ENCODE measurements around the gene PLAC8L1. TPM values are rescaled to one million over a fixed set of nuclear protein-coding genes. Genes with fewer than 3 reads are reported as not detected.

The PLAC8L1 gene
- total RNA-seq, 1 donor from 2014 or later, result 2.4 TPM

GRCh38 chr5:146079695-146080373 lies 25.5 kb downstream of the PLAC8L1 start:
- Mint-ChIP-seq H3K4me1 (ENCODE audit: unreplicated experiment) (peaks cover 10% of the 10 kb centered on the region), H3K27ac (no peak overlapping the region), H3K9me3 (no peaks in the 10 kb centered on the region), H3K27me3 (no peaks in the 10 kb centered on the region), H3K36me3 (no peaks in the 10 kb centered on the region), H3K4me3 (no peak overlapping the region)
- TF ChIP-seq, protein P1, sequence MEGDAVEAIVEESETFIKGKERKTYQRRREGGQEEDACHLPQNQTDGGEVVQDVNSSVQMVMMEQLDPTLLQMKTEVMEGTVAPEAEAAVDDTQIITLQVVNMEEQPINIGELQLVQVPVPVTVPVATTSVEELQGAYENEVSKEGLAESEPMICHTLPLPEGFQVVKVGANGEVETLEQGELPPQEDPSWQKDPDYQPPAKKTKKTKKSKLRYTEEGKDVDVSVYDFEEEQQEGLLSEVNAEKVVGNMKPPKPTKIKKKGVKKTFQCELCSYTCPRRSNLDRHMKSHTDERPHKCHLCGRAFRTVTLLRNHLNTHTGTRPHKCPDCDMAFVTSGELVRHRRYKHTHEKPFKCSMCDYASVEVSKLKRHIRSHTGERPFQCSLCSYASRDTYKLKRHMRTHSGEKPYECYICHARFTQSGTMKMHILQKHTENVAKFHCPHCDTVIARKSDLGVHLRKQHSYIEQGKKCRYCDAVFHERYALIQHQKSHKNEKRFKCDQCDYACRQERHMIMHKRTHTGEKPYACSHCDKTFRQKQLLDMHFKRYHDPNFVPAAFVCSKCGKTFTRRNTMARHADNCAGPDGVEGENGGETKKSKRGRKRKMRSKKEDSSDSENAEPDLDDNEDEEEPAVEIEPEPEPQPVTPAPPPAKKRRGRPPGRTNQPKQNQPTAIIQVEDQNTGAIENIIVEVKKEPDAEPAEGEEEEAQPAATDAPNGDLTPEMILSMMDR (conservative IDR thresholded peaks at IDR 0.05), result no peak
- no peak for DNase-seq (ENCODE audit: extremely low spot score, unreplicated experiment)

DNA sequence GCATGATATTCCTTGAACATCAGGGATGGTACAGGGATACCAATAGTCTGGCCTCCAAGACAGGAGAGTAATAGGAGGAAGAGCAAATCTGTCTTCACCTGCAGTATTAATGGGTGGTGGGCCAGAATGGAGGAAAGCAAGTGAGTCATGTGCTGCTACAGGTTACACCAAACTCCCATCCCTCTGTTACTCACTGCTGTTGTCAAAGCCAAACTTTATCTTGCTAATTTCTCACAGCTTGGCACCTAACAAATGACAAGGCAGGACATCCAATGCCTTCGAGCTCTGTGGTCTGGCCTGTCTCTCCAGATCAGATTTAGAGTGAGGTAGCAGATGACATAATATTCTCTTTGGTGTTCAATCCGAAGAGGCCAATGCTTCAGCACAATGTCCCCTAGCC lies 26.8 kb downstream of the PLAC8L1 start:
- no peak for DNase-seq (ENCODE audit: extremely low spot score, unreplicated experiment)
- H3K27me3 Mint-ChIP-seq, result peaks cover 2% of the 10 kb centered on the region
- no peak overlapping the region for H3K4me3 Mint-ChIP-seq
- no peak overlapping the region for H3K27ac Mint-ChIP-seq
- no peaks in the 10 kb centered on the region for H3K9me3 Mint-ChIP-seq
- no peaks in the 10 kb centered on the region for H3K36me3 Mint-ChIP-seq
- H3K4me1 Mint-ChIP-seq (ENCODE audit: unreplicated experiment), result peaks cover 12% of the 10 kb centered on the region
- TF ChIP-seq, protein P1 (conservative IDR thresholded peaks at IDR 0.05), result no peak

DNA sequence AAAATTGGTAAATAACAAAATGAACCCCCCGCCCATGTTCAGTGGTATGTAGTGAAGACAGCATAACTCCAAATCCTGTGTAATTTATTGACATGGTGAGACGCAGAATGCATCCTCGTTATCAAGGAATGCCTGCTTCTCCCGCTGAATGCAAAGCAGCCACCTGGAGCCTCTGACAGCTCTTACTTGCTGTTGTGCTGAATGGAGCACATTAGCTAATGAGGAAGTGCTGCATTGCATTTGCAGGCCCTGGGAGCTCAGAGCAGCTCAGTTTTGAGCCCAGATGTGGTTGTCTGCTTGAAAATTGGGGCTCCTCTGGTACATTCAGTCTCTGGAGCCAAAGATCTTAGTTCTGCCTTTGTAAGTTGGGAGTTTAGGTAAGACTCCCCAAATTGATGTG lies 28.9 kb downstream of the PLAC8L1 start:
- peaks cover 14% of the 10 kb centered on the region for H3K4me1 Mint-ChIP-seq (ENCODE audit: unreplicated experiment)
- no peaks in the 10 kb centered on the region for H3K9me3 Mint-ChIP-seq
- DNase-seq (ENCODE audit: extremely low spot score, unreplicated experiment), result no peak
- H3K4me3 Mint-ChIP-seq, result no peak overlapping the region
- peaks cover 3% of the 10 kb centered on the region for H3K27me3 Mint-ChIP-seq
- H3K27ac Mint-ChIP-seq, result no peak overlapping the region
- TF ChIP-seq, protein P1 (conservative IDR thresholded peaks at IDR 0.05), result no peak
- no peaks in the 10 kb centered on the region for H3K36me3 Mint-ChIP-seq

DNA sequence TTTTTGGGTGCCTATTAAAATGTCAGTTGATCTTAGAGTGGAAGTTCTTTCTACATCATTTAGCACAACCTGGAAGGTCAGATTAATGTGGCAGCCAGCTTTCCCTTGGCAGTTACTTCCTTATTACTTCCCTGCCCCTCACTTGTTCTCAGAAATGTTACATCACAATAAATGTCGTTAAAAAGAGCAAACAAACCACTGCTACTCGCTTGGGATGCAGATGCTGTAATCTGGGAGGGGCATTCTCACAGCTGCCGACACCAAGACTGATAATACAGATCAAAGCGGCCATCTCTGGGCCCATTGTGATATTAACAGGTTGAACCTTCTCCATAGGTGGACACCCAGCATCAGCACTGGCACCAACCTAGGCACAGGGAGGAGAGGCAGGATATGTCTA lies 29.3 kb downstream of the PLAC8L1 start:
- TF ChIP-seq, protein P1 (conservative IDR thresholded peaks at IDR 0.05), result no peak
- no peak overlapping the region for H3K4me3 Mint-ChIP-seq
- H3K36me3 Mint-ChIP-seq, result no peaks in the 10 kb centered on the region
- H3K9me3 Mint-ChIP-seq, result no peaks in the 10 kb centered on the region
- peaks cover 10% of the 10 kb centered on the region for H3K4me1 Mint-ChIP-seq (ENCODE audit: unreplicated experiment)
- no peak for DNase-seq (ENCODE audit: extremely low spot score, unreplicated experiment)
- no peak overlapping the region for H3K27ac Mint-ChIP-seq
- H3K27me3 Mint-ChIP-seq, result peaks cover 3% of the 10 kb centered on the region

DNA sequence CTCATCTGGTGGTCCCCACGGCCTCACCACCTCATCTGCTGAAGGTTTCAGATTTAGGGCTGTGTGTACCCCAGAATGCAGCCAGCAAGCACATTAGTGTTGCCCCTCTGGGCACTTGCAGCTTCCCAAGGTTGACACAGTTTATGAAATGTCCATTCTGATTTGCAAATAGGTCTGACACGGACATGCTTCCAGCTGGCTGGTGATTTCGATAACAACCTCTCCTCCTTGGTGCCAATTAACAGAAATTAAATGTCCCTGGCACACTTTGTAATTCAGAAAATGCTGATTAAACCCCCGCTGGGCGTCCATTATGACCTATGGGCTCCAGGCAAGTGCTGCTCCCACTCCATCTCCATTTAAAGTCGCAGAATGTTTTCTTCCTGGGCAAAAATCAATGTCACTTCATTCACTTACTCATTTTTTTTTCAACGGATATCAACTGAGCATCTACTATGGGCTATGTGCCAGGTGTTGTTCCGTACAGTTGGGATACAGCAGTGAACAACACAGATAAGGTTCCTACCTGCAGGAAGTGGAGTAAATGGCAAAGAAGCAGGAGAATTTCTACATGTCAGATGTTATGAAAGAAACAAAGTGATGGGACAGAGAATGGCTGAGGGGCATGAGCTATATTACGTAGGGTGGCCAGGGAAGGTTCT lies 32.0 kb downstream of the PLAC8L1 start:
- TF ChIP-seq, protein P1 (conservative IDR thresholded peaks at IDR 0.05), result no peak
- H3K27ac Mint-ChIP-seq, result peak overlapping the region; percentile 42
- H3K4me1 Mint-ChIP-seq (ENCODE audit: unreplicated experiment), result peaks cover 10% of the 10 kb centered on the region
- no peaks in the 10 kb centered on the region for H3K36me3 Mint-ChIP-seq
- H3K27me3 Mint-ChIP-seq, result peaks cover 3% of the 10 kb centered on the region
- H3K4me3 Mint-ChIP-seq, result peak overlapping the region; percentile 69
- DNase-seq (ENCODE audit: extremely low spot score, unreplicated experiment), result no peak
- no peaks in the 10 kb centered on the region for H3K9me3 Mint-ChIP-seq

All from type B pancreatic cell (in vitro differentiated cells).